ENCODE measurements around the gene SUV39H2. TPM values are rescaled to one million over a fixed set of nuclear protein-coding genes. Genes with fewer than 3 reads are reported as not detected.

Gene SUV39H2
- polyA plus RNA-seq, 1 donor from 2014 or later, result 19.4 TPM

- Histone ChIP-seq H3K36me3 (ENCODE audit: insufficient read depth, low read length) (peaks cover 18% of the 10 kb centered on the region), H3K4me3 (ENCODE audit: low read length) (no peak overlapping the region), H3K79me2 (replicated peaks; ENCODE audit: insufficient read depth, low read length) (no peaks in the 10 kb centered on the region), H3K9ac (ENCODE audit: low read length) (no peak overlapping the region), H3K9me2 (ENCODE audit: insufficient read depth, low read length) (no peaks in the 10 kb centered on the region), H2AFZ (ENCODE audit: low read depth, low read length) (no peak overlapping the region), H3K27ac (ENCODE audit: low read length) (no peak overlapping the region), H3K4me2 (ENCODE audit: low read length) (no peak overlapping the region), H3K27me3 (ENCODE audit: insufficient read depth, low read depth, low read length) (no peaks in the 10 kb centered on the region), H3K9me3 (ENCODE audit: low read length) (no peaks in the 10 kb centered on the region), H4K20me1 (ENCODE audit: insufficient read depth) (no peaks in the 10 kb centered on the region), H3F3A (ENCODE audit: insufficient read depth, low read length, poor library complexity, severe bottlenecking) (no peaks in the 10 kb centered on the region)
- TF ChIP-seq RAD21 (conservative IDR thresholded peaks at IDR 0.05), result no peak
- no peak for TF ChIP-seq REST (IDR thresholded peaks at IDR 0.05; ENCODE audit: borderline replicate concordance)
- TF ChIP-seq EZH2 (IDR thresholded peaks at IDR 0.05; ENCODE audit: borderline replicate concordance, insufficient read depth, low read length, poor library complexity, severe bottlenecking), result no peak
- TF ChIP-seq EP300 (conservative IDR thresholded peaks at IDR 0.05; ENCODE audit: poor library complexity, severe bottlenecking), result no peak
- no peak for TF ChIP-seq TAF1 (IDR thresholded peaks at IDR 0.05; ENCODE audit: low read depth)
- no peak for TF ChIP-seq POLR2AphosphoS5 (IDR thresholded peaks at IDR 0.05)
- no peak for TF ChIP-seq MXI1 (conservative IDR thresholded peaks at IDR 0.05; ENCODE audit: poor library complexity, severe bottlenecking)
- TF ChIP-seq, protein P1, sequence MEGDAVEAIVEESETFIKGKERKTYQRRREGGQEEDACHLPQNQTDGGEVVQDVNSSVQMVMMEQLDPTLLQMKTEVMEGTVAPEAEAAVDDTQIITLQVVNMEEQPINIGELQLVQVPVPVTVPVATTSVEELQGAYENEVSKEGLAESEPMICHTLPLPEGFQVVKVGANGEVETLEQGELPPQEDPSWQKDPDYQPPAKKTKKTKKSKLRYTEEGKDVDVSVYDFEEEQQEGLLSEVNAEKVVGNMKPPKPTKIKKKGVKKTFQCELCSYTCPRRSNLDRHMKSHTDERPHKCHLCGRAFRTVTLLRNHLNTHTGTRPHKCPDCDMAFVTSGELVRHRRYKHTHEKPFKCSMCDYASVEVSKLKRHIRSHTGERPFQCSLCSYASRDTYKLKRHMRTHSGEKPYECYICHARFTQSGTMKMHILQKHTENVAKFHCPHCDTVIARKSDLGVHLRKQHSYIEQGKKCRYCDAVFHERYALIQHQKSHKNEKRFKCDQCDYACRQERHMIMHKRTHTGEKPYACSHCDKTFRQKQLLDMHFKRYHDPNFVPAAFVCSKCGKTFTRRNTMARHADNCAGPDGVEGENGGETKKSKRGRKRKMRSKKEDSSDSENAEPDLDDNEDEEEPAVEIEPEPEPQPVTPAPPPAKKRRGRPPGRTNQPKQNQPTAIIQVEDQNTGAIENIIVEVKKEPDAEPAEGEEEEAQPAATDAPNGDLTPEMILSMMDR (IDR thresholded peaks at IDR 0.05; ENCODE audit: poor library complexity, severe bottlenecking), result no peak
- no peak for TF ChIP-seq SMC3 (conservative IDR thresholded peaks at IDR 0.05; ENCODE audit: poor library complexity)
Measured at GRCh38 chr10:14910953-14911352, 32.3 kb downstream of the SUV39H2 start.

- Histone ChIP-seq H3K9ac (ENCODE audit: low read length) (no peak overlapping the region), H3K9me3 (ENCODE audit: low read length) (no peaks in the 10 kb centered on the region), H3K36me3 (ENCODE audit: insufficient read depth, low read length) (peaks cover 13% of the 10 kb centered on the region), H3K4me2 (ENCODE audit: low read length) (no peak overlapping the region), H2AFZ (ENCODE audit: low read depth, low read length) (no peak overlapping the region), H3K4me3 (ENCODE audit: low read length) (no peak overlapping the region), H3K27me3 (ENCODE audit: insufficient read depth, low read depth, low read length) (no peaks in the 10 kb centered on the region), H3K27ac (ENCODE audit: low read length) (no peak overlapping the region), H3K9me2 (ENCODE audit: insufficient read depth, low read length) (no peaks in the 10 kb centered on the region), H4K20me1 (ENCODE audit: insufficient read depth) (no peaks in the 10 kb centered on the region), H3K79me2 (replicated peaks; ENCODE audit: insufficient read depth, low read length) (no peaks in the 10 kb centered on the region), H3F3A (ENCODE audit: insufficient read depth, low read length, poor library complexity, severe bottlenecking) (no peaks in the 10 kb centered on the region)
- TF ChIP-seq, protein P1 (IDR thresholded peaks at IDR 0.05; ENCODE audit: poor library complexity, severe bottlenecking), result no peak
- TF ChIP-seq EP300 (conservative IDR thresholded peaks at IDR 0.05; ENCODE audit: poor library complexity, severe bottlenecking), result no peak
- TF ChIP-seq POLR2AphosphoS5 (IDR thresholded peaks at IDR 0.05), result no peak
- TF ChIP-seq TAF1 (IDR thresholded peaks at IDR 0.05; ENCODE audit: low read depth), result no peak
- no peak for TF ChIP-seq RAD21 (conservative IDR thresholded peaks at IDR 0.05)
- TF ChIP-seq REST (IDR thresholded peaks at IDR 0.05; ENCODE audit: borderline replicate concordance), result no peak
- no peak for TF ChIP-seq SMC3 (conservative IDR thresholded peaks at IDR 0.05; ENCODE audit: poor library complexity)
- TF ChIP-seq MXI1 (conservative IDR thresholded peaks at IDR 0.05; ENCODE audit: poor library complexity, severe bottlenecking), result no peak
- no peak for TF ChIP-seq EZH2 (IDR thresholded peaks at IDR 0.05; ENCODE audit: borderline replicate concordance, insufficient read depth, low read length, poor library complexity, severe bottlenecking)
Measured at GRCh38 chr10:14911801-14912200, 33.1 kb downstream of the SUV39H2 start.

Data from neural cell (in vitro differentiated cells).